Adrenal gland (tissue), 12 donors: ENCODE measurements around the gene KBTBD4. TPM values are rescaled to one million over a fixed set of nuclear protein-coding genes. Genes with fewer than 3 reads are reported as not detected.

Source experiments
- DNase-seq, 7 donors: peaks; one replicate each; pipeline ENCODE4 v3.0.0-alpha.2; 2019 to 2020
- H3K27ac ChIP-seq, 5 donors: fragments of 200-600 bp; sonication (generic) in 4 of 5; 1 replicate in 3 of 5; 2 replicates in 2 of 5; pipeline versions ENCODE4 v1.5.1 to v1.8.0; 2016 to 2020; ENCODE audit warnings: mild to moderate bottlenecking in 1 of 5
- H3K27me3 ChIP-seq: fragments of 200-600 bp; 2 replicates; pipeline ENCODE4 v1.8.0; 2021
- H3K36me3 ChIP-seq, 2 donors: fragments of 200-600 bp; replicated peaks in 1 of 2; 1 replicate in 1 of 2; 2 replicates in 1 of 2; pipeline versions ENCODE4 v1.5.1 to v1.8.0; 2018 to 2022
- H3K4me1 ChIP-seq, 2 donors: fragments of 200-600 bp; replicated peaks in 1 of 2; 1 replicate in 1 of 2; 2 replicates in 1 of 2; pipeline versions ENCODE4 v1.5.1 to v1.8.0; 2018 to 2021
- H3K4me3 ChIP-seq, 4 donors: fragments of 200-600 bp; sonication (generic) in 3 of 4; one replicate each; pipeline ENCODE4 v1.5.1; 2016 to 2018
- H3K9me3 ChIP-seq, 3 donors: fragments of 200-600 bp; sonication (generic) in 1 of 3; replicated peaks in 1 of 3; 1 replicate in 2 of 3; 2 replicates in 1 of 3; pipeline versions ENCODE4 v1.5.1 to v1.8.0; 2016 to 2021
- POLR2A ChIP-seq, 2 donors: fragments of 450-650 bp; IDR thresholded peaks; one replicate each; pipeline ENCODE4 v1.6.1; 2017; ENCODE audit warnings: antibody characterized with exemption in 2 of 2, mild to moderate bottlenecking in 2 of 2, moderate library complexity in 1 of 2
- WGBS, 4 donors: extraction: QIAGEN DNeasy Blood & Tissue Kit in 2 of 4; methylation state at CpG; one replicate each; pipeline versions ENCODE4 v1.1.5 to v1.1.7; 2013 to 2017; 5-methylcytosine and 5-hydroxymethylcytosine counted together
- intact Hi-C, 2 donors: fragments of 100-400 bp; cut with DNase I; formaldehyde crosslinking; loops; one replicate each; pipeline versions ENCODE4 v1.14.1 to v1.15.0; 2022 to 2023
- polyA plus RNA-seq, 3 donors: library from polyadenylated mRNA; stranded (reverse); fragments of 200-250 nt in 2 of 3; fragments of 350-450 nt in 1 of 3; fragmentation: Illumina TruSeq in 1 of 3; extraction: RNeasy Lipid Tissue Mini Kit (QIAGEN cat#74804) in 1 of 3; gene quantifications; one replicate each; pipeline ENCODE4 v1.2.3, GENCODE V29; 2013 to 2014
- total RNA-seq, 9 donors: library from RNA; depleted of rRNA in 4 of 9; stranded (reverse); fragments of >200 nt in 4 of 9; fragments of 120-200 nt in 1 of 9; fragmentation: NEBNext Ultra II Directional in 1 of 9; extraction: Animal tissue kit (Norgen Biotek cat#: 25700) in 1 of 9; gene quantifications; one replicate each; pipeline versions ENCODE4 v1.1.0 to v1.2.4, GENCODE V29; 2013 to 2023
- TF ChIP-seq, protein P1 (sequence below), 6 experiments: fragments of 450-650 bp in 4 of 6; fragments of 200-600 bp in 2 of 6; sonication (generic) in 1 of 6; IDR thresholded peaks; 1 replicate in 5 of 6; 2 replicates in 1 of 6; pipeline versions ENCODE4 v1.5.1 to v1.8.0; 2016 to 2021; ENCODE audit warnings: antibody characterized with exemption in 6 of 6, mild to moderate bottlenecking in 2 of 6, moderate library complexity in 1 of 6
- donor health status: healthy with polysubstance abuse.
- donor health status: Bipolar disorder and iron deficiency.
- donor health status: DM: yes; HTN: yes; CAD: no.
- donor health status: DM: no; HTN: no; CAD: no.
- donor health status: DM: no; HTN: no; CAD: no.
- donor health status: DM: yes; HTN: yes; CAD: no.

KBTBD4 gene
- total and polyA plus RNA-seq, 12 donors = 8.2 to 32.7 (median 25.6) TPM

DNA sequence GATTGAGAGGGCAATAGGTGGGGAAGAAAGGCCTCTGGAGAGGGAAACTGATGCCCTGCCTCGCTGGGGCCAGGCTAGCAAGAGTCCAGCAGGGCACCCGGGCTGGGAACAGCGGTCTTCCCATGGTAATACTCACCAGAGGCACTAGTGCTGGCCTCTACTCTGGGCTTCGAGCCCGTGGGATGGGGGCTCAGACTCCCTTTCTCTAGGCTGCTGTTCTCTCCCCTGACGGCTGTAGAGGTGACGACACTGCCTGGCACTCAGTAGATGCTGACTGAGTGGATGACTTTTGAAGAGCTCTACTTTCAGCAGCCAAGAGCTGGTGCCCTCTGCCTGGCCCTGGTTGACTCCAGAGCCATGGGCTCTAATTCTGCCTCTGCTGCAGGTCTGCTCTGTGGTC lies 16.3 kb upstream of the KBTBD4 start:
- intact Hi-C loops = no loop called here
- TF ChIP-seq, protein P1, sequence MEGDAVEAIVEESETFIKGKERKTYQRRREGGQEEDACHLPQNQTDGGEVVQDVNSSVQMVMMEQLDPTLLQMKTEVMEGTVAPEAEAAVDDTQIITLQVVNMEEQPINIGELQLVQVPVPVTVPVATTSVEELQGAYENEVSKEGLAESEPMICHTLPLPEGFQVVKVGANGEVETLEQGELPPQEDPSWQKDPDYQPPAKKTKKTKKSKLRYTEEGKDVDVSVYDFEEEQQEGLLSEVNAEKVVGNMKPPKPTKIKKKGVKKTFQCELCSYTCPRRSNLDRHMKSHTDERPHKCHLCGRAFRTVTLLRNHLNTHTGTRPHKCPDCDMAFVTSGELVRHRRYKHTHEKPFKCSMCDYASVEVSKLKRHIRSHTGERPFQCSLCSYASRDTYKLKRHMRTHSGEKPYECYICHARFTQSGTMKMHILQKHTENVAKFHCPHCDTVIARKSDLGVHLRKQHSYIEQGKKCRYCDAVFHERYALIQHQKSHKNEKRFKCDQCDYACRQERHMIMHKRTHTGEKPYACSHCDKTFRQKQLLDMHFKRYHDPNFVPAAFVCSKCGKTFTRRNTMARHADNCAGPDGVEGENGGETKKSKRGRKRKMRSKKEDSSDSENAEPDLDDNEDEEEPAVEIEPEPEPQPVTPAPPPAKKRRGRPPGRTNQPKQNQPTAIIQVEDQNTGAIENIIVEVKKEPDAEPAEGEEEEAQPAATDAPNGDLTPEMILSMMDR (IDR thresholded peaks at IDR 0.05) = no peak
- no peak for TF ChIP-seq POLR2A (IDR thresholded peaks at IDR 0.05)
- H3K9me3 ChIP-seq = no peaks in the 10 kb centered on the region
- peaks cover 9 to 12% of the 10 kb centered on the region in 2 donors for H3K4me1 ChIP-seq
- WGBS, 4 donors = 60 to 76% (median 75%) methylated on average over 7 of the region's 7 CpGs
- no peak for DNase-seq
- H3K27ac ChIP-seq = no peak overlapping the region
- H3K27me3 ChIP-seq = peaks cover 12% of the 10 kb centered on the region
- H3K36me3 ChIP-seq = no peaks in the 10 kb centered on the region
- no peak overlapping the region for H3K4me3 ChIP-seq

DNA sequence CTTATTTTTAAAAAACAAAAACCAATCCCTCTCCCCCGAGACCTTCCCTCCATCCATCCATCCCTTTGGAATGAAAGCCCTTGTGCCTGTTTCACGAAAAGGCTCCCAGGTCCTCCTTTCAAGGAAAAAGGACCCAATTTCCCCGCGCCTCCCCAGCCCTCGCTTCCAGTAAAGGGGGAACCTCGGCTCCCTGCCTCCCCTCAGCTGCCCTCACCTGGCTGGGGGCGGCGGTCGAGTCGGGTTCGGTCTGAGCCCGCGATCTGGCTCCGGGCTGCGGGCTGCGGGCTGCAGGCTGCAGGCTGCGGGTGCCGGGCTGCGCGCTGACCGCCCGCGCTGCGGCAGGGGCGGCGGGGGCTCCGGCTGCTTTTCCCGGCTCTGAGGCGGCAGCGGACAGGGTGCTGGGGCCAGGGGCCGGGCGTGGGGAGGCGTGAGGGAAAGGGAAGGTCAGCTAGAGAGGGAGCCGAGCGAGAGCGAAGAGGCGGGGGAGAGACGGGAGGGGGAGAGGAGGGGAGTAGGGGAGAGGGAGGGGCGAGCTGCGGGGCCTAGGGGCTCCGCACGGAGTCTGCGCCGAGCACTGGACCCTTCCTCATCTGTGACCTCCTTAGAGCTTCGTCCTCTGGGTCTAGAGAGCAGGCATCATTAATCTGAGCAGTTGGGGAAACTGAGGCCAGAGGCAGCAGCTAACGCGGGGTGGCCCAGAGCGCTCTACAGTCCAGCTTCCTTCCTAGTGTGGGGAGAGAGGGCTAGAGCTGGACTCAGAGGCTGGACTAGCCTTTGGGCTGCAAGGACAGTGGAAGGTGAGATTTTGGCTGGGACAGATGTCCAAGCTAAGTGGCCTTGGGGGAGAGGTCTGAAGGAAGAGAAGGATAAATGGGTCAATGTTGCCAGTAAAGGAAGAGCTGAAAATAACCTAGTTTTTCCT lies 15.4 kb upstream of the KBTBD4 start, which contains the start of gene C1QTNF4:
TSS of gene C1QTNF4 (minus strand) at position 478 of the 922 bp plus-strand sequence. CDS start 3,601 bp downstream, outside the sequence.
- no peak within 1 kb of the TSS for H3K27ac ChIP-seq
- peaks cover 19% of the 10 kb centered on the region for H3K27me3 ChIP-seq
- intact Hi-C loops = no loop called here
- H3K36me3 ChIP-seq = no peaks in the 10 kb centered on the region
- H3K9me3 ChIP-seq = no peaks in the 10 kb centered on the region
- TF ChIP-seq POLR2A (IDR thresholded peaks at IDR 0.05) = no peak
- 2 to 9% (median 5%) methylated on average over 13 to 48 of the region's 48 CpGs for WGBS, 4 donors
- peaks cover 9 to 12% of the 10 kb centered on the region in 2 donors for H3K4me1 ChIP-seq
- no peak for DNase-seq
- H3K4me3 ChIP-seq = peak within 1 kb of the TSS in 1 of 4 donors; percentile 59

DNA sequence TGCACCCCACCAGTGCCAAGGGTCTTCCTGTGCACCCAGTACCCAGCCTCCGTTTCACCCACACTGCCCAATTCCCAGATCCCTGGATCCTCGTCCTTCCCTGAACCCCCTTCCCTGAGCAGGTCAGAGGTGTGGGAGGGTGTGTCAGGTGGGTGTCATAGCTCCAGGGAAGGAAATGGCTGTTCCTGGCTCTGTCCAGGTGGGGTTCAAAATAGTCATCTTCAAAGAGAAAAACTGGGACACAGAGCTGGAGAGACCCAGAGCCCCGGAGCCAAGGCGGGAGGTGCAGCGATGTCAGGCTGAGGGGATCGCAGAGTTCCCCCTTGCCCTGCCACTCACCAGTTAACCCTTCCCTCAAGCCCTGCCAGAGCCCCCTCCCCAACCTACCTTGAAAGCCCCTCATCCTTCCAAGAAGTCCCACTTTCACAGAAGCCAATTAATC lies 14.7 kb upstream of the KBTBD4 start:
- peaks cover 9 to 12% of the 10 kb centered on the region in 2 donors for H3K4me1 ChIP-seq
- no peaks in the 10 kb centered on the region for H3K36me3 ChIP-seq
- intact Hi-C loops = no loop called here
- H3K27ac ChIP-seq = no peak overlapping the region
- no peak for DNase-seq
- no peaks in the 10 kb centered on the region for H3K9me3 ChIP-seq
- peak overlapping the region in 1 of 4 donors; percentile 59 for H3K4me3 ChIP-seq
- WGBS, 4 donors = 4 to 13% (median 11%) methylated on average over 4 to 6 of the region's 6 CpGs
- H3K27me3 ChIP-seq = peaks cover 19% of the 10 kb centered on the region
- TF ChIP-seq POLR2A (IDR thresholded peaks at IDR 0.05) = no peak
- TF ChIP-seq, protein P1 (IDR thresholded peaks at IDR 0.05) = no peak

DNA sequence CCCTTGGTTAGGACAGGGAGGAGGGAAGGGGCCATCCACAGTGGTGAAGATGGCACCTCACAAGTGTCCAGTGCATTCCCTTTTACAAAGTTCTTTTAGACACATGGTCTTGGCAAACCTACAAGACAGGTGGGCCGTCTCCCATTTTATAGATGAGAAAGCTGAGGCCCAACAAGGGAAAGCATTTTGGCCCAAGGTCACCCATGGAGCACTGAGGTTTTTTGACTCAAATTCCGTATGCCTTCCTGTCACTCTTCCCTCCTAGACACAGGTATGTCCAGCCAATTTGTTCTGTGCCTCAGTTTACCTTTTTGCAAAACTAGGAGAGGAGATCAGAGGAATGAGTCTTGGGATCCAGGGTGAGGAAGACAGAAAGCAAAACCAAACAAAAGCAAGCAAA lies 14.2 kb upstream of the KBTBD4 start:
- no peak for DNase-seq
- Histone ChIP-seq H3K4me3 (no peak overlapping the region), H3K4me1 (peaks cover 9 to 12% of the 10 kb centered on the region in 2 donors), H3K27me3 (peaks cover 19% of the 10 kb centered on the region), H3K27ac (no peak overlapping the region), H3K9me3 (no peaks in the 10 kb centered on the region), H3K36me3 (no peaks in the 10 kb centered on the region)
- TF ChIP-seq, protein P1 (IDR thresholded peaks at IDR 0.05) = no peak
- TF ChIP-seq POLR2A (IDR thresholded peaks at IDR 0.05) = no peak
- intact Hi-C loops = no loop called here
- WGBS, 4 donors = 69 to 85% (median 72%) methylated on average over 2 of the region's 2 CpGs
